GM23248 (cell line): ENCODE measurements around the gene CD248. TPM values are rescaled to one million over a fixed set of nuclear protein-coding genes. Genes with fewer than 3 reads are reported as not detected.

Experiments
- DNase-seq: peaks from one replicate; pipeline ENCODE4 v3.0.0-alpha.2; 2015
- H2AFZ ChIP-seq: fragments of 200-600 bp; sonication (generic); 2 replicates; pipeline ENCODE4 v1.6.1; 2016; ENCODE audit warnings: antibody characterized with exemption
- H3F3A ChIP-seq: fragments of 200-600 bp; sonication (generic); 2 replicates; pipeline ENCODE4 v1.6.1; 2016; ENCODE audit warnings: mild to moderate bottlenecking, antibody characterized with exemption, mixed run types; ENCODE audit not compliant: insufficient read depth
- H3K27ac ChIP-seq: fragments of 200-600 bp; sonication (generic); 2 replicates; pipeline ENCODE4 v1.5.1; 2016; ENCODE audit warnings: mild to moderate bottlenecking
- H3K27me3 ChIP-seq: fragments of 200-600 bp; sonication (generic); replicated peaks from 2 replicates; pipeline ENCODE4 v1.6.1; 2016; ENCODE audit warnings: mild to moderate bottlenecking; ENCODE audit not compliant: insufficient read depth
- H3K36me3 ChIP-seq: fragments of 200-600 bp; sonication (generic); 2 replicates; pipeline ENCODE4 v1.6.1; 2016; ENCODE audit warnings: low read depth, mild to moderate bottlenecking
- H3K4me1 ChIP-seq: fragments of 200-600 bp; sonication (generic); 2 replicates; pipeline ENCODE4 v1.6.1; 2016; ENCODE audit warnings: mild to moderate bottlenecking; ENCODE audit not compliant: insufficient read depth
- H3K4me2 ChIP-seq: fragments of 200-600 bp; sonication (generic); one replicate; pipeline ENCODE4 v1.6.1; 2016; ENCODE audit warnings: mild to moderate bottlenecking; ENCODE audit not compliant: unreplicated experiment
- H3K4me3 ChIP-seq: fragments of 200-600 bp; sonication (generic); 2 replicates; pipeline ENCODE4 v1.5.1; 2016; ENCODE audit warnings: mild to moderate bottlenecking
- H3K79me2 ChIP-seq: fragments of 200-600 bp; sonication (generic); 2 replicates; pipeline ENCODE4 v1.6.1; 2016; ENCODE audit warnings: mild to moderate bottlenecking; ENCODE audit not compliant: insufficient read depth
- H3K9ac ChIP-seq: fragments of 200-600 bp; sonication (generic); 2 replicates; pipeline ENCODE4 v1.6.1; 2016; ENCODE audit warnings: mild to moderate bottlenecking
- H3K9me2 ChIP-seq: fragments of 200-600 bp; sonication (generic); 2 replicates; pipeline ENCODE4 v1.6.1; 2016; ENCODE audit warnings: mixed run types, mild to moderate bottlenecking, moderate library complexity; ENCODE audit not compliant: insufficient read depth
- H3K9me3 ChIP-seq: fragments of 200-600 bp; sonication (generic); one replicate; pipeline ENCODE4 v1.6.1; 2017; ENCODE audit warnings: low read depth
- H4K20me1 ChIP-seq: fragments of 200-600 bp; sonication (generic); 2 replicates; pipeline ENCODE4 v1.6.0; 2016; ENCODE audit not compliant: insufficient read depth
- EZH2 ChIP-seq: fragments of 200-600 bp; sonication (generic); IDR thresholded peaks from 2 replicates; pipeline ENCODE4 v1.6.1; 2018; ENCODE audit warnings: antibody characterized with exemption, mild to moderate bottlenecking; ENCODE audit not compliant: insufficient read depth, poor library complexity, severe bottlenecking
- EZH2phosphoT487 ChIP-seq: fragments of 200-600 bp; sonication (generic); IDR thresholded peaks from 2 replicates; pipeline ENCODE4 v1.6.1; 2018; ENCODE audit warnings: antibody characterized with exemption, moderate library complexity, mild to moderate bottlenecking, low read depth; ENCODE audit not compliant: insufficient read depth
- WGBS, 2 experiments: methylation state at CpG; one replicate each; pipeline ENCODE4 v1.1.6; 2015 to 2017; ENCODE audit warnings: low lambda C conversion rate in 2 of 2, low coverage in 1 of 2; ENCODE audit errors: missing lambda C conversion rate in 2 of 2; 5-methylcytosine and 5-hydroxymethylcytosine counted together
- in situ Hi-C: fragments of 300-500 bp; cut with MboI; formaldehyde crosslinking; loops from 2 replicates; pipeline ENCODE4 v1.15.0; 2020
- polyA plus RNA-seq: library from polyadenylated mRNA; unstranded; fragments of >200 nt; fragmentation: Nextera tagmentation; extraction: Ambion mirVana; gene quantifications from 2 replicates; pipeline ENCODE4 v1.2.1, GENCODE V29; 2016
- total RNA-seq: library from RNA; depleted of rRNA; stranded (reverse); fragments of >200 nt; shearing (Covaris generic); gene quantifications from 2 replicates; pipeline ENCODE4 v1.2.3, GENCODE V29; 2014

Gene CD248
- total and polyA plus RNA-seq, 2 experiments from 2014 or later = 212 to 616 TPM

GRCh38 chr11:66328302-66329144, 11.7 kb upstream of the CD248 start:
- H3K9me3 ChIP-seq = no peaks in the 10 kb centered on the region
- peak overlapping the region; percentile 95 for H3K27ac ChIP-seq
- H2AFZ ChIP-seq = peak overlapping the region; percentile 57; the same call in 1 of the 2 replicates
- WGBS, 2 experiments = 8 to 9% methylated on average over 19 of the region's 19 CpGs
- H3K27me3 ChIP-seq = no peaks in the 10 kb centered on the region
- H3K9ac ChIP-seq = peak overlapping the region; percentile 76
- H3K79me2 ChIP-seq = peaks cover 13% of the 10 kb centered on the region
- peak overlapping the region; percentile 36; the same call in 1 of the 2 replicates for H3K4me3 ChIP-seq
- peaks cover 47% of the 10 kb centered on the region for H3K4me1 ChIP-seq
- no peaks in the 10 kb centered on the region; the same call in 1 of the 2 replicates for H3K36me3 ChIP-seq
- H3F3A ChIP-seq = peaks cover 44% of the 10 kb centered on the region
- peak overlapping the region; percentile 40 for H3K4me2 ChIP-seq
- peak; percentile 86 for DNase-seq
- in situ Hi-C loops = no loop called here
- TF ChIP-seq EZH2phosphoT487 = no peak
- TF ChIP-seq EZH2 = no peak
- H4K20me1 ChIP-seq = no peaks in the 10 kb centered on the region
- H3K9me2 ChIP-seq = no peaks in the 10 kb centered on the region

GRCh38 chr11:66328031-66328301, 11.1 kb upstream of the CD248 start:
- no peaks in the 10 kb centered on the region for H3K9me2 ChIP-seq
- H3K27ac ChIP-seq = peak overlapping the region; percentile 95
- 0 out of 2 replicates have a peak overlapping the region, but pooled peaks have one; percentile 1 for H3K4me3 ChIP-seq
- peaks cover 47% of the 10 kb centered on the region for H3K4me1 ChIP-seq
- H3K9ac ChIP-seq = peak overlapping the region; percentile 76
- peaks cover 7% of the 10 kb centered on the region for H3K79me2 ChIP-seq
- no peaks in the 10 kb centered on the region for H3K9me3 ChIP-seq
- in situ Hi-C loops = no loop called here
- H2AFZ ChIP-seq = no peak overlapping the region
- peak overlapping the region; percentile 40 for H3K4me2 ChIP-seq
- WGBS, 2 experiments = 0 to 8% methylated on average over 3 of the region's 3 CpGs
- peak; percentile 81 for DNase-seq
- H3F3A ChIP-seq = peaks cover 49% of the 10 kb centered on the region
- no peaks in the 10 kb centered on the region; the same call in 1 of the 2 replicates for H3K36me3 ChIP-seq
- H3K27me3 ChIP-seq = no peaks in the 10 kb centered on the region
- no peaks in the 10 kb centered on the region for H4K20me1 ChIP-seq
- TF ChIP-seq EZH2 = no peak
- TF ChIP-seq EZH2phosphoT487 = no peak

GRCh38 chr11:66327171-66328030, 10.6 kb upstream of the CD248 start:
- peak overlapping the region; percentile 34; the same call in 1 of the 2 replicates for H2AFZ ChIP-seq
- H3K9ac ChIP-seq = peak overlapping the region; percentile 76
- in situ Hi-C loops = no loop called here
- H3K9me3 ChIP-seq = no peaks in the 10 kb centered on the region
- no peaks in the 10 kb centered on the region for H3K27me3 ChIP-seq
- no peaks in the 10 kb centered on the region; the same call in 1 of the 2 replicates for H3K36me3 ChIP-seq
- WGBS, 2 experiments = 2% methylated on average over 10 of the region's 10 CpGs
- peak overlapping the region; percentile 68 for H3K4me2 ChIP-seq
- H3K79me2 ChIP-seq = 0 out of 2 replicates have a peak, but pooled peaks cover 2% of the 10 kb centered on the region
- H3K9me2 ChIP-seq = no peaks in the 10 kb centered on the region
- H3K4me3 ChIP-seq = peak overlapping the region; percentile 39
- H3K4me1 ChIP-seq = peaks cover 50% of the 10 kb centered on the region
- DNase-seq = peak; percentile 92
- H3F3A ChIP-seq = peaks cover 49% of the 10 kb centered on the region
- H3K27ac ChIP-seq = peak overlapping the region; percentile 95
- no peaks in the 10 kb centered on the region for H4K20me1 ChIP-seq
- TF ChIP-seq EZH2phosphoT487 (no peak), EZH2 (no peak)

- WGBS, 2 experiments = 2% methylated on average over 13 to 14 of the region's 21 CpGs
- Histone ChIP-seq H3K9me2 (no peaks in the 10 kb centered on the region), H3K27ac (peak overlapping the region; percentile 95), H3K4me3 (0 out of 2 replicates have a peak overlapping the region, but pooled peaks have one; percentile 9), H4K20me1 (no peaks in the 10 kb centered on the region), H3K9ac (peak overlapping the region; percentile 76), H3K36me3 (no peaks in the 10 kb centered on the region; the same call in 1 of the 2 replicates), H3K9me3 (no peaks in the 10 kb centered on the region), H3K4me1 (peaks cover 57% of the 10 kb centered on the region), H3K4me2 (peak overlapping the region; percentile 68), H3K27me3 (no peaks in the 10 kb centered on the region), H3K79me2 (no peaks in the 10 kb centered on the region), H3F3A (peaks cover 56% of the 10 kb centered on the region), H2AFZ (no peak overlapping the region)
- TF ChIP-seq EZH2phosphoT487 (no peak), EZH2 (no peak)
- peak; percentile 81 for DNase-seq
- in situ Hi-C loops = no loop called here
Observed at GRCh38 chr11:66326261-66327111, 9.6 kb upstream of the CD248 start.
